ENCODE measurements around the gene TRMT10C. TPM values are rescaled to one million over a fixed set of nuclear protein-coding genes. Genes with fewer than 3 reads are reported as not detected.
"Not testable (repeated sequence)": the region's sequence is repeated elsewhere in the genome, so short reads cannot be mapped to it uniquely, and the experiment has no call there.

The TRMT10C gene
- total and polyA plus RNA-seq, 9 donors, result 19.8 to 26.6 (median 24.3) TPM

- Histone ChIP-seq H3K4me3 (ENCODE audit: low read length) (no peak overlapping the region), H3K9me3 (replicated peaks; ENCODE audit: control insufficient read depth, low read depth, low read length) (no peaks in the 10 kb centered on the region), H3K27ac (ENCODE audit: low read length) (no peak overlapping the region), H3K36me3 (ENCODE audit: control insufficient read depth, insufficient read depth, low read length) (no peaks in the 10 kb centered on the region), H3K27me3 (ENCODE audit: control insufficient read depth, insufficient read depth, low read length) (no peaks in the 10 kb centered on the region), H3K4me1 (ENCODE audit: control insufficient read depth, insufficient read depth, low read length) (no peaks in the 10 kb centered on the region)
- no CpG with 5 or more reads among the region's 1 CpG for WGBS (ENCODE audit: insufficient coverage)
- DNase-seq, result no peak
These were observed 17.4 kb upstream of the TRMT10C start for GRCh38 chr3:101544161-101544850.

- whole genome bisulfite sequencing (ENCODE audit: insufficient coverage), result no CpG with 5 or more reads among the region's 2 CpGs
- Histone ChIP-seq H3K36me3 (ENCODE audit: control insufficient read depth, insufficient read depth, low read length) (no peaks in the 10 kb centered on the region), H3K4me3 (ENCODE audit: low read length) (no peak overlapping the region), H3K9me3 (replicated peaks; ENCODE audit: control insufficient read depth, low read depth, low read length) (no peaks in the 10 kb centered on the region), H3K27me3 (ENCODE audit: control insufficient read depth, insufficient read depth, low read length) (peaks cover 2% of the 10 kb centered on the region), H3K4me1 (ENCODE audit: control insufficient read depth, insufficient read depth, low read length) (no peaks in the 10 kb centered on the region), H3K27ac (ENCODE audit: low read length) (no peak overlapping the region)
- DNase-seq, result no peak
These were observed 13.1 kb upstream of the TRMT10C start for GRCh38 chr3:101548527-101549105.

- no CpG with 5 or more reads among the region's 1 CpG for WGBS (ENCODE audit: insufficient coverage)
- H3K36me3 ChIP-seq (ENCODE audit: control insufficient read depth, insufficient read depth, low read length), result no peaks in the 10 kb centered on the region
- H3K27me3 ChIP-seq (ENCODE audit: control insufficient read depth, insufficient read depth, low read length), result peaks cover 2% of the 10 kb centered on the region
- H3K27ac ChIP-seq (ENCODE audit: low read length), result no peak overlapping the region
- no peak for DNase-seq
- H3K4me3 ChIP-seq (ENCODE audit: low read length), result no peak overlapping the region
- H3K4me1 ChIP-seq (ENCODE audit: control insufficient read depth, insufficient read depth, low read length), result no peaks in the 10 kb centered on the region
- H3K9me3 ChIP-seq (replicated peaks; ENCODE audit: control insufficient read depth, low read depth, low read length), result no peaks in the 10 kb centered on the region
These were observed 12.2 kb upstream of the TRMT10C start for GRCh38 chr3:101549473-101549872.

DNA sequence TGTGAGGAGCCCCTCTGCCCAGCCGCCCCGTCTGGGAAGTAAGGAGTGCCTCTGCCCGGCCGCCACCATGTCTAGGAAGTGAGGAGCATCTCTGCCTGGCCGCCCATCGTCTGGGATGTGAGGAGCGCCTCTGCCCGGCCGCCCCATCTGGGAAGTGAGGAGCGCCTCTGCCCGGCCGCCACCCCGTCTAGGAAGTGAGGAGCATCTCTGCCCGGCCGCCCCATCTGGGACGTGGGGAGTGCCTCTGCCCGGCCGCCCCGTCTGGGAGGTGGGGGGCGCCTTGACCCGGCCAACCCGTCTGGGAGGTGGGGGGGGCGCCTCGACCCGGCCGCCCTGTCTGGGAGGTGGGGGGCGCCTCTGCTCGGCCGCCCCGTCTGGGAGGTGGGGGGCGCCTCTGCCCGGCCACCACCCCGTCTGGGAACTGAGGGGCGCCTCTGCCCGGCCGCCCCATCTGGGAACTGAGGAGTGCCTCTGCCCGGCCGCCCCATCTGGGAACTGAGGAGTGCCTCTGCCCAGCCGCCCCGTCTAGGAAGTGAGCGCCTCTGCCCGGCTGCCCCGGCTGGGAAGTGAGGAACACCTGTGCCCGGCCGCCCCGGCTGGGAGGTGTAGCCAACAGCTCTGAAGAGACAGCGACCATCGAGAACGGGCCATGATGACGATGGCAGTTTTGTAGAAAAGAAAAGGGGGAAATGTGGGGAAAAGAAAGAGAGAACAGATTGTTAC is 10.1 kb upstream of the TRMT10C start:
- DNase-seq; H3K27ac ChIP-seq (ENCODE audit: low read length); H3K4me3 ChIP-seq (ENCODE audit: low read length); H3K4me1 ChIP-seq (ENCODE audit: control insufficient read depth, insufficient read depth, low read length); H3K9me3 ChIP-seq (replicated peaks; ENCODE audit: control insufficient read depth, low read depth, low read length); H3K27me3 ChIP-seq (ENCODE audit: control insufficient read depth, insufficient read depth, low read length); H3K36me3 ChIP-seq (ENCODE audit: control insufficient read depth, insufficient read depth, low read length): not testable (repeated sequence)
- WGBS (ENCODE audit: insufficient coverage), result 93% methylated on average over 27 of the region's 50 CpGs

- not testable (repeated sequence) for H3K36me3 ChIP-seq (ENCODE audit: control insufficient read depth, insufficient read depth, low read length); H3K9me3 ChIP-seq (replicated peaks; ENCODE audit: control insufficient read depth, low read depth, low read length)
- 84% methylated on average over 3 of the region's 5 CpGs for WGBS (ENCODE audit: insufficient coverage)
These were observed 8.3 kb upstream of the TRMT10C start for GRCh38 chr3:101553381-101553780.

DNA sequence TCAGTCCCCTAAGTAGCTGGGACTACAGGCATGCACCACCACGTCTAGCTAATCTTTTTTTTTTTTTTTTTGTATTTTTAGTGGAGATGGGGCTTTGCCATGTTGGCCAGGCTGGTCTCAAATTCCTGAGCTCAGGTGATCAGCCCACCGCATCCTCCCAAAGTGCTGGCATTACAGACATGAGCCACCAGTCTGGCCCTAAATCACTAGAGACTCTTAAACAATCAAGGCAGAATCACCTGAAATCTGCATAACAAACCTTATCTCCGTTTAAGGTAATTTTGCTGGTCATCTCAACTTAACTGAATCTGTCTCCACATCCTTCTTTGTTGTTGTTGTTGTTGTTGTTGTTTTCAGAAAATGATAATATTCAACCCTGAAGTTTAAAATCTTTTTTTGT is 5.6 kb upstream of the TRMT10C start:
- Histone ChIP-seq H3K9me3 (replicated peaks; ENCODE audit: control insufficient read depth, low read depth, low read length) (no peaks in the 10 kb centered on the region), H3K4me1 (ENCODE audit: control insufficient read depth, insufficient read depth, low read length) (no peaks in the 10 kb centered on the region), H3K27me3 (ENCODE audit: control insufficient read depth, insufficient read depth, low read length) (peaks cover 7% of the 10 kb centered on the region), H3K27ac (ENCODE audit: low read length) (no peak overlapping the region), H3K4me3 (ENCODE audit: low read length) (no peak overlapping the region), H3K36me3 (ENCODE audit: control insufficient read depth, insufficient read depth, low read length) (no peaks in the 10 kb centered on the region)
- no CpG with 5 or more reads among the region's 3 CpGs for WGBS (ENCODE audit: insufficient coverage)
- no peak for DNase-seq

More at GRCh38 chr3:101553381-101553780, 8.3 kb upstream of the TRMT10C start:
- not testable (repeated sequence) for H3K4me3 ChIP-seq (ENCODE audit: low read length); H3K27me3 ChIP-seq (ENCODE audit: control insufficient read depth, insufficient read depth, low read length); DNase-seq; H3K4me1 ChIP-seq (ENCODE audit: control insufficient read depth, insufficient read depth, low read length); H3K27ac ChIP-seq (ENCODE audit: low read length)

DNA sequence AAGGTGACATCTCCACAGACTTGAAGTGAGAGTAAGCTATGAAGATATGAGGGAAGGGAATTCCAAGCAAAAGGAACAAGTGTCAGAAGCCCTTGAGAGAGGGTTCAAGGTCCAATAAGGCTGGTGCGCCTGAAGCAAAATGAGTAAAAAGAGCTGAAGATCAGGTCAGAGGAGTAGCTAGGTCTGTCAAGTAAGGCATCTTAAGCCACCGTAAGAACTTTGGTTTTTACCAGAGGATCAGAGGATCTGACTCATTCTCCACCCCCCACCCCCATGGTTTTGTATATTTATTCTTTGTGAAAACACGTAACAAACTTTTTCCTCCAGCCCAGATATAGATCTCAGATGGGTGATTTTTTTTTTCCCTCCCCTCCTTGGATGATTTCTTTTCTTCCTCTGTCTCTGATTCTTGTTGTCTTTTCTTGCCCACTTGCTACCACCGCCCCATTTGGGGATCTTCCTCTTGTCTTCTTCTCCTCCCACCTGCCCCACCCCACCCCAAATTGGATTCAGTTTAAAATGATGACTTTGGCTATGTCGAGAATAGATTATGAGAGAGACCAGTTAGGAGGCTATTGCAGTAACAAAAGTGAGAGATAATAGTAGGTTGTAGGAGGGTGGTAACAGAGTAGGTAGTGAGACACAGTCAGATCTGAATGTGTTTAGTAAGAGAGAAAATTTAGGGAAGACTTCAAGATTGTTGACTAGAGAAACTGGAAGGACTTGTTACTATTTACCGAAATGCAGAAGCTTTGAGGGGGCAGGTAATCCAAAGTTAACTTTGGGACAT is 6.1 kb downstream of the TRMT10C start:
- Histone ChIP-seq H3K4me3 (ENCODE audit: low read length) (no peak overlapping the region), H3K36me3 (ENCODE audit: control insufficient read depth, insufficient read depth, low read length) (peaks cover 17% of the 10 kb centered on the region), H3K9me3 (replicated peaks; ENCODE audit: control insufficient read depth, low read depth, low read length) (no peaks in the 10 kb centered on the region), H3K27me3 (ENCODE audit: control insufficient read depth, insufficient read depth, low read length) (no peaks in the 10 kb centered on the region), H3K4me1 (ENCODE audit: control insufficient read depth, insufficient read depth, low read length) (no peaks in the 10 kb centered on the region), H3K27ac (ENCODE audit: low read length) (no peak overlapping the region)
- 93% methylated on average over 3 of the region's 6 CpGs for WGBS (ENCODE audit: insufficient coverage)
- DNase-seq, result no peak

GRCh38 chr3:101571028-101571895 is 9.6 kb downstream of the TRMT10C start:
- peaks cover 2% of the 10 kb centered on the region for H3K4me1 ChIP-seq (ENCODE audit: control insufficient read depth, insufficient read depth, low read length)
- peaks cover 11% of the 10 kb centered on the region for H3K36me3 ChIP-seq (ENCODE audit: control insufficient read depth, insufficient read depth, low read length)
- no peak overlapping the region for H3K27ac ChIP-seq (ENCODE audit: low read length)
- DNase-seq, result no peak
- 58% methylated on average over 4 of the region's 9 CpGs for WGBS (ENCODE audit: insufficient coverage)
- H3K27me3 ChIP-seq (ENCODE audit: control insufficient read depth, insufficient read depth, low read length), result no peaks in the 10 kb centered on the region
- no peak overlapping the region for H3K4me3 ChIP-seq (ENCODE audit: low read length)
- H3K9me3 ChIP-seq (replicated peaks; ENCODE audit: control insufficient read depth, low read depth, low read length), result no peaks in the 10 kb centered on the region

DNA sequence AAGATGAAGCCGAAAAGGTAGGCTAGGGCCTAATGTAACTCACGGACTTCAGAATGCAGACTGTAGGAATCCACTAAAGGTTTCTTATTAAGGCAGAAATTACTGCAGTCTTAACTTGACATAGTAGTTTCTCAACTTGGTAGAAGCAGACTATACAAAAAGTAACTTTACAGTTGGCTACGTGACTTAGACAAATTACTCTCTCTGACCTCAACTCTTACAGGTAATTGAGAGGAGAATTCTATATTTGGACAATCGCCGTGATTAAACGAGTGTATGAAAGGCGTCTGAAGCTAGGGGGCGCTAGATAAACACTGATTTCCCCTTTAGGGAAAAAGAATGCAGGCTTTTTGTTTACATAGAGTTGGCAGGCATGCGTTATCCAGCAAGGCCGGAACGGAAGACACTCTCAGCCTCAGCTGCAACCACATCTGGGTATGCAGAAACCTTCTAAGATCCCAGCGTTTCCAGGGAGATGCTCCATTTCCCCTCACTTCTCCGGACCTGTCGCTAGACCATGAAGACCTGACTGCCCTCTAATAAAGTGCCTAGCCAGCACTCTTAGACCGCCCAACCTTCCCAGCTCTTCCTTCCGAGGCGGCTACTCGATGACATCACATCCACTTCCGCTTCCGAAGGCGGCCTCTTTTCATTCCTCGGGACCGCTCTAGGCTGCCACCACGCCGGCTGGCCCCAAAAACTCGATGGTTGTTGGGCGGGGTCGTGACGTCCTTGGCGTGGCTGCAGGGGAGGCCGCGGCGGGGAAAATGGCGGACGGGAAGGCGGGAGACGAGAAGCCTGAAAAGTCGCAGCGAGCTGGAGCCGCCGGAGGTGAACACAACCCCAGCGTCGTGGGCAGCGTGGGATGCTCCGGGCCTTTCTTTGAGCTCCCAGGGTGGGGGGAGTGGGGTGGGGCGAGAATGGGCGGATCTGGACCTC is 12.1 kb downstream of the TRMT10C start, which contains the start of gene PCNP:
TSS of gene PCNP (plus strand) at position 732 of the 939 bp plus-strand sequence. CDS start at position 768, 36 bp downstream.
- WGBS (ENCODE audit: insufficient coverage), result under 1% methylated on average over 39 of the region's 47 CpGs
- peaks cover 2% of the 10 kb centered on the region for H3K4me1 ChIP-seq (ENCODE audit: control insufficient read depth, insufficient read depth, low read length)
- DNase-seq, result peak; percentile 100

More for the DNA sequence above, 12.1 kb downstream of the TRMT10C start, which contains the start of gene PCNP:
- Histone ChIP-seq H3K4me3 (ENCODE audit: low read length) (peak within 1 kb of the TSS; percentile 87), H3K36me3 (ENCODE audit: control insufficient read depth, insufficient read depth, low read length) (peaks cover 8% of the 10 kb centered on the region), H3K27me3 (ENCODE audit: control insufficient read depth, insufficient read depth, low read length) (no peaks in the 10 kb centered on the region), H3K9me3 (replicated peaks; ENCODE audit: control insufficient read depth, low read depth, low read length) (no peaks in the 10 kb centered on the region), H3K27ac (ENCODE audit: low read length) (peak within 1 kb of the TSS; percentile 99)

Data from muscle of leg (tissue), 11 donors.